Measurements from ENCODE around the gene ZC3HAV1.

DNA sequence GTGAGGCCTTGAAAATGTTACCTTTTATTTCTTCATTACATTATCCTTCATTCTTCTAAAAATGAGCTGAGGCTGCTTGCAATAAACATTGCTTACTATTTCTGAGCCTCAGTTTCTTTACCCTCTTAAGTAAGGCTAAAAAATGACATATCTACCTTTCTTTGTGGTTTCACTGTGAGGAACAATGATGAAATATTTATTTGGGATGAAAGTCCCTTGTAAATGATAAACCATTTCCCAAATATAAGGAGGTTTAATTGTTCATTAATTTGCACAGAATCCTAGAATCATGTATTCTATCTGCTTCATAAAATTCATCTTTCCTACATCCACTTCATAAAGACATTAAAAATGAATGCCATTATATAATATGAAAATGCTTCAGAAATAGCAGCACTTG is 27.9 kb downstream of the ZC3HAV1 start:
- TF ChIP-seq TAF1 (IDR thresholded peaks at IDR 0.05; ENCODE audit: borderline replicate concordance, insufficient read depth, low read length), result no peak
- TF ChIP-seq POLR2AphosphoS5 (IDR thresholded peaks at IDR 0.05; ENCODE audit: low read depth, low read length), result no peak
